T1000 (cell line): ENCODE results near the gene COL4A6.
A peak's percentile ranks its signal among the peaks of the same experiment; 100 is the strongest.
"Not testable (repeated sequence)": the region's sequence is repeated elsewhere in the genome, so short reads cannot be mapped to it uniquely, and the experiment has no call there.

ENCODE experiments used
- DNase-seq: peaks from one replicate; lab custom pipeline; 2025; ENCODE audit warnings: mixed read lengths; lab: John Stamatoyannopoulos, UW

COL4A6 gene

DNA sequence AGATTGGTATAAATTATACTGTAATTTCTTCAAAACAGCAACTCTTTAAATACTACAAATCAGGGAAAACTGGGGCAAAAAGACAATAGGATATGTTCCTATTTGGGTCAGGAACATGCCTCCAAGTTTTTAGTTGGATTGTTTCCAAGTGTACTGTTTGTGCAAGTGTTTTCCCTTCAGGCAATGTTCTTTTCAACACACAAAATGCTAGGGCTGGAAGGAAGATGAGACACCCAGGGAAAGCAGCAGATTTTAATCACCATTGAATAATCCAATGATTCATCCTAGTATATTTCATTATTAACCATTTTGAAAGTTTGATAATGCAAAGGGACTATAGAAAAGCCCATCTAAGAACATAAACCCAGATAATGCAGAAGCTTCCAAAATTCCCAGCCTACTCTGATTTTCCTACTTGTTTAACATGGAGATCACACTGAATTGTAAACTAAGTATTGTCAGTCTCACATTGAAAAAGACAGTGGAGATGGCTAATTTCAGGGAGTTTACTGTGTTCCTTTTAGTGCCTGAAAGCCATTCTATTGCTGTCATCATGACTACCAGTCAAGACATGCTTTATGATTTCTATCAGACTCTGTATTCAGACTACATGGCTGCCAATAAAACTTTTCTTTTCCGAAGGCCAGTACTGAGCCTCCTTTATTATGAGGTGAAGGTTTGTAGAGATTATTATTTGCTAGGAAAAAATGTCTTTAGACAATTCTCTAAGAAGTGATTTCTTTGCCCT, 38.6 kb downstream of the COL4A6 start:
- peak; percentile 0 for DNase-seq

DNA sequence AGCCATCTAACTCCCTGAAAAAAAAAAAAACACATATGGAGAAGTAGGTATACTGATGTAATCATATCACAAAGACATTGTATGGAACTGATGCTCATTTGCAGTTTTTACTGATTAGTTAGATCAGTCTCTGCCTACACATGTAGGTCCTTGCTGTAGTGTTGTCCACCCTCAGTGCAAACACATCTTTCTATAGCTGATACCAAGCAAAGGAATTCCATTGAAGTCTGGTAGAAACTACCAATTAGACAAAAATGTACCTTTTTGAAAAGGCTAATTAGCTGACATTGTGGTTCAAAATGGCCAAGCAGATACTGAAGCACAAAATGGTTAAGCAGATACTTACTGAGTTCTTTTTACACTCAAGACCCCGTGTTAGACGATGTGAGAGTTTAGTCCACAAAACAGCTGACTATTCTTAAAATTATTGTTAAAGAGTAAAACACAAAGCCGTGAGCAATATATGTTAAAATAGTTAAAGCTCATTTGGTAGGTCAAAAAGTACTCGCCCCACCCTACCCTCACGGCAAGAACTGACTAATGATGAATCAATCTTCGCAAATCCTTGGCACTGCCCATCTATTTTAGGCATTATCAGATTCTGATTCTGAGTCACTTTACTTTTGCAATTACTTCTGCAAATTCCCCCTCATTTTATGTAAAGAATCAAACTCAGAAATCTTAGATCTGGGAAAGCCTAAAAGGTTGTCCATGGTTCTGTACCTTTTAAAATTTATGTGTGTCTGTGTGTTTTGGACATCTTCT, 40.4 kb downstream of the COL4A6 start:
- no peak for DNase-seq

DNA sequence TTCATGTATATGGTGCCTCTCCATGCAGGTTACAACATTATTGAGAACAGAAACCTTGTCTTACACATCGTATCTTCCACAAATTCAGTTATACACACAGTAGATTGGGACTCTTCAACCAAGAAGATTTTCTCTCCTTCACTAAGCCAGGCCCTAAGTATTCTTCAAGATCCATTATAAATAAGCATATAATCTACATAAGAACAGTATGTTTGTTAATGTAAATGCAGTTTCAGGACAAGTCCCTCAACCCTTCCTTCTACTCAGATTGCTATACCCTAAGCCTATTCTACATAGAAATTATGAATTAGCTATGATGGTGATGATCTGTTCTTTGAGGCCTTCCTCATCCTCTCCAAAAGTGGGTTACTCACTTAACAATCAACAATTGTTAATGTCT, 41.2 kb downstream of the COL4A6 start:
- DNase-seq: no peak

DNA sequence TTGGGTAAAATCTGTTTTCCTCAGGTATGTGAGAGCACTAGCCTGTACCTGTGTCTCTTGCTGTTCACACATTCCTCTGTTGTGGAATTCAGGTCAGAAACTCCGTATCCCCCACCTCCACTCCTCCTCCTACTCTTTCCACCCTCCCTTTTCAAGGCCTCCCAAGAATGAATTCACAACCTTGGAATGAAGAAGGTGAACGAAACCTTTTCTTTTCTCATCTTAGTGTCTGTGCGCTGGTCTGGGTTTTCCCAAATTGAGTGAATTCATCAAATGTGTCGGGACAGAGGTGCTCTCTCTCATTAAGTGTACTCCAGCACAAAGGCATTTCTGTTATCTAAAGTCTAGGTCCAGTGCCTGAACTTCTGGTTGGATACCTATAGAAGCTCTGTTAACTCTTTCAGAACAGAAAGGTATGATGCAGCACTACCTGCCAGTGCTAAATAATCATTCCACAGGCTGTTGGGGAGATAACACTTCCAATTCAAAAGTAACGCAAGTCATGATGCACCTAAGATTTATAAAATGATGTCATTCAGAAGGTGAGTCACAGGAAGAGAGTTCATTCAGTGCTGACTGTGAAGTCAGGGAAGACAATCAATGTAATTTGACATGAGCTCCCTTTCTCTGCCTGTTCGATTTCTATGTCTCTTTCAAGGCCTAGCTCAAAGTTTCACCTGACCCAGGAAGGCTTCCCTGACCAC, 41.9 kb downstream of the COL4A6 start:
- no peak for DNase-seq

DNA sequence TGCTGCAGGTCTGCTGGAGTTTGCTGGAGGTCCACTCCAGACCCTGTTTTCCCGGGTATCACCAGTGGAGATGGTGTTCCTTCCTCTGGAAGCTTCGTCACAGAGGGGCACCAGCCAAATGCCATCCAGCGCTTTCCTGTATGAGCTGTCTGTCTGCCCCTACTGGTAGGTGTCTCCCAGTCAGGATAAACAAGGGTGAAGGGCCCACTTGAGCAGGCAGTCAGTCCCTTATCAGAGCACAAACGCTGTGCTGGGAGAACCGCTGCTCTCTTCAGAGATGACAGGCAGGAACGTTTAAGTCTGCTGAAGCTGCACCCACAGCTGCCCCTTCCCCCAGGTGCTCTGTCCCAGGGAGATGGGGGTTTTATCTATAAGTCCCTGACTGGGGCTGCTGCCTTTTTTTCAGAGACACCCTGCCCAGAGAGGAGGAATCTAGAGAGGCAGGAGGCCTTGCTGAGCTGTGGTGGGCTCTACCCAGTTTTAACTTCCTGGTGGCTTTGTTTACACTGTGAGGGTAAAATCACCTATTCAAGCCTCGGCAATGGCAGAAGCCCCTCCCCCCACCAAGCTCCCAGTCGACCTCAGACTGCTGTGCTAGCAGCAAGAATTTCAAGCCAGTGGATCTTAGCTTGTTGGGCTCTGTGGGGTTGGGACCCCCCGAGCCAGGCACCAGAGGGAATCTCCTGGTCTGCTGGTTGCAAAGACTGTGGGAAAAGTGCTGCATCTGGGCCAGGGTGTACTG, 47.1 kb downstream of the COL4A6 start:
- not testable (repeated sequence) for DNase-seq

DNA sequence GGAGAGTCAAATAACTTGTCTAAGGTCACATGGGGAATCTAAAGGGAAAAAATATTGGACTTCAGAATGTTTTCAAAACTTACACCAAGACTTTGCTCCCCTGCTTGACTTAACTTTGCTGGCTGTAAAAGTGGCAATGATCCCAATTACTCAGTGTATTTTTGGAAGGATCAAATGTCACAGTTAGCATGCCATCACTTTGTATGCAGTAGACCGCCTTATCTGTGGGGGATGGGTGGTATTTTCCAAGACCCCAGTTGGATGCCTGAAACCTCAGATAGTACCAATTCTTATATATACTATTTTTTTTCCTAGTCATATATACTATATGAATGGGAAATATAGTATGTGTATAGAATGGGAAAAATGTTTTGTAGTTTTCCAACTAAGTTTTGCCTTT, 53.4 kb downstream of the COL4A6 start:
- no peak for DNase-seq

DNA sequence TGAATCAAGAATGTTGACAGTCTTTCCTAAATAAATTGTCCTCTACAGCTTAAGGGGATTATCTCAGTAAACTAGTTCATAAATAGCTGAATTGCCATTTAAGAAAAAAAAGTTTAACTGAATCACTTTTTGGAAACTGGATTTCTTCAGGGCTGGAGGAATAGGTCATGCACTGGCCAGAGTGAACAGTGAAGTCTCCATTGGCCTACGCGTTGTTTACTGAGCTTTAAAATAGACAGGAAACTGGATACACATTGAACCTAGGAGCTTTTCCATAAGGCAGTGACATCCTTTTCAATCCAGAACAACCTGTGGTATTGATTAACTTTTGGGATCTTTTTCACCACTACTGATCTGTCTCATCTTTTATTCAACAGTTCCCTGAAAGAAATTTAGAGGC, 58.0 kb downstream of the COL4A6 start:
- no peak for DNase-seq

DNA sequence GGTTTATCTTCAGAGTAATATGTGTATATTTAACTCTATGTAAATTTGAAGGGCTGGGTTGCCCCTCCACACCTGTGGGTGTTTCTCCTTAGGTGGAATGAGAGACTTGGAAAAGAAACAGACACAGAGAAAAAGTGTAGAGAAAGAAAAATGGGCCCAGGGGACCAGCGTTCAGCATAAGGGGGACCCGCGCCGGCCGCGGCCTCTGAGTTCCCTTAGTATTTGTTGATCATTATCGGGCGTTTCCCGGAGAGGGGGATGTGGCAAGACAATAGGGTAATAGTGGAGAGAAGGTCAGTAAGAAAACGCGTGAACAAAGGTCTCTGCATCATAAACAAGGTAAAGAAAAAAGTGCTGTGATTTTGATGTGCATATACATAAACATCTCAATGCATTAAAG, 61.4 kb downstream of the COL4A6 start:
- not testable (repeated sequence) for DNase-seq

DNA sequence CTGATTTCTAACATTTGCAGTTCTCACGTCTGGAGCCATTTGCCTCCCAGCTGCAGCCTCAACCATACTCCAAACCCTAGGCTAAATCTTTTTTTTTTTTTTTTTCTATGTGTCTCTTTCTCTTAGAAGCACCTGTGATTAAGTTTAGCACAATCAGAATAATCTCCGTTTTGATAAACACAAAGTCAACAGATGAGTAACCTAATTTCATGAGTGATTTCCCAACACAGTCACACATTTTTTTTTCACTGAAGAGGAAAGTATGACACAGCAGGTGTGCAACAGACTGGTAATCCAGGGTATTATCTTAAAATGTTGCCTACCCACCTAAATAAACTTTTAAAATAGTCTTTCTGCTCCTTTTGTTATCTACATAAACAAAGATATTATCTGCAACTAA, 62.6 kb downstream of the COL4A6 start:
- not testable (repeated sequence) for DNase-seq

DNA sequence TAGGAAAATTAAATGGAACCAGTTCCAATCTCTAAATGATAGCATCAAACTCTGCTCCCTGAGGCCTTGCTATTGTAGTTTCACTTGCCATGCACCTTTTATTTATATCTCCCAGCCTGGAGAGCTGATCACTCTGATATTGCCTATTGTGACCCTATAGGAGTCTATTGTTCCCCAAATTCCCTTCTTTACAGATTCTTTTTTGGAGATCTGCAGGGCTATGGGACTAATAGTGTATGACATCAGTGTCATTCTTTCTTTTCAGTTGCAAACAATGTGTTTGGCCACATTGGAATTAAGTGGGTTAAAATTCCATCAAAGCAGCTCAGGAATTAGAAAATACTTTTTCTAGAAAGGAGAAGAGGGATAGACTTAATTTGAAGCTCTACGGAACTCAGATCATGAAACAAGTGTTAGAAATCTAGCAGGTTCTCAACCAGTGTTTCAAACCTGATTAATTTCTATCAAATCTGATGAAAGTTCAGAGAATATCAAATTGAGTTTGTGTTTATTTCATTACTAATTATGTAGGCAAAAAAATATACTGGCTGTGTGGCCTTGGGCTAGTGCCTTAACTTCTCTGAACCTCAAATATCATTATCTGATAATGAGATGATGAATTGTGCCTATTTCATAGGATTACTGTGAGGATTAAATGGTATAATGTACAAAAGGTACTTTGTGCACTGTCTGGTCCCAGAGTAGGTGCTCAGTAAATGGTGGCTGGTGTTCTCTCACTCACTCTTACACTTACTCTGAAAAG, 71.4 kb downstream of the COL4A6 start:
- no peak for DNase-seq

DNA sequence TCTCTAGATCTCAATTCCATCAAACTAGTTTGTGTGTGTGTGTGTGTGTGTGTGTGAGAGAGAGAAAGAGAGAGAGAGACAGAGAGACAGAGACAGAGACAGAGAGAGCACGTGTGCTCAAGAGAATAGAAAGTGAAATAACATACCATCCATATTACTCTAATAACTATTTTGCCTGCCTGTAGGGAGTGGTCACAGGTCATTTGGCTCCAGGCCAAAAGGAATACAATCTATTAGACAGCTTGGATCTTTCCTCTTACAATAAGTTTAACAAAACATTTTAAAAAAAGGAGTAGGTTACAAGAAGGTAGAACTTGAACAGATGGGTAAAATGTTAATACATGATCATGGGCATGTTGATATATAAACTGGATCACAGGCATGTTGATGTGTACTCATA, 76.2 kb downstream of the COL4A6 start:
- DNase-seq: no peak

DNA sequence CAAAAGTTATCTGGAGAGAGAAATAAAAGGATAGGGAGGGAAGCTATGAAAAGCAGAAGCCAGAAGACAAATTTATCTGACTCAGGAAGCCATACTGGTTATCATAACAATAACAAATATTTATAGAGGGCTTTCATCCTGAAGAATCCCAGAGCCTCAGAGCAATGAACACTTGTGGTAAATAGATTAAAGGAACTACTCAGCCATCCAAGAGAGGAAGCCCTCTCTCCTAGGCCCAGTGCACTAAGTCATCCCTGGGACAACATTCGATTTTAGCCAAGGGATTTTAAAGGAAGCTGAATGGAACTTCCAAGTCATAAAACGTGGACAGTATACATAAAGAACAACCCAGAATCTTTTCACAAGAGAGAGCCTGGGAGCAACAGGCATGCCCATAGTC, 76.9 kb downstream of the COL4A6 start:
- no peak for DNase-seq

DNA sequence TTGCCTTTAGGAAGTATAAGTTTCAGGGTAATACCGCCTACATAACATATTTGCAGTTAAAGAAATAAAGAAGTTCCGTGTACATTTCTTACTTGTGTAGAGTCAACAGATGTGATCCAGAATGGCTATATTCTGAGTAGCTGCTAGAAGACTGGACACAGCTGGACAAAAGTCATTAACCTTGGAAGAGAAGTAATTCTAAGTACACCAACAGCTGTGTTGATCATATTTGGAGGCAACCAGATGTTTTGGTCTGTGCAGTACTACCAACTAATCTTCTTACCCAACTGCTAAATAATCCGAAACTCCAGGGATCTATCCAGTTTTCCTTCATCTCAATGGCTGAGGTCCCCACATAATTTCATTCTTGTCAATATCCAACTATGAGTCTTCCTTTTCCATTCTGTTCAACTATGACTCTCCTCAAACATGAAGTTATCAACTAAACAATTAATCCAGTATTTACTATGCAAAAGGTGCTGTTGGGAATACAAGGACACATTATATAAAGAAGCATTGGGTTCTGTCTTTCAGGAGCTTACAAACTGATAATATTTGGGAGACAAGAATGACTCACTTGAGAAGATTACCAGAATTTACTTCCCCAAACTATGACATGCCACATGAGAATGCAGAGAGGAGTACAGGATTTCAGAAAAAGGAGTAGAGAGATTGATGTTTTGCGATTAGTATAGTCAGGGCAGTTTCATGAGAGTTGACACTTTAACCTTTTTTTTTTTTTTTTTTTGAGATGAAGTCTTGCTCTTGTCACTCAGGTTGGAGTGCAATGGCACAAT, 78.2 kb downstream of the COL4A6 start:
- no peak for DNase-seq

DNA sequence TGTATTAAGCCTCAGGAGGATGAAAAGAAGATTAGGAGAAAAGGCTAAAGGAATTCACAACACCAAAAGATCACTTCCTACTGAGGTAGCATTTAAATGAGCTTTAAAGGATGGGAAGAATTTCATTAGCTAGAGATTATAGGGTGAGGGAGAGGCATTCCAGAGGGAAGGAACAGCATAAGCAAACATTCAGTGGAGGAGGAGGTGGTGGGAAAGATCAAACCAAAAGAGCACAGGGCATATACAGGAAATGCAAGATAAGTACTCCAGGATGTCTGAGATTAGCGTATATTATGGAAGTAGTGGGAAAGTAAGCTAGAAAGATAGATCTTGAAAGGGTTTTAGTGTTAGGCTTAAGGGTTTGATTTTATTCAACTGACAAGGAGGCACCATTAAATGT, 84.8 kb downstream of the COL4A6 start:
- DNase-seq: no peak

DNA sequence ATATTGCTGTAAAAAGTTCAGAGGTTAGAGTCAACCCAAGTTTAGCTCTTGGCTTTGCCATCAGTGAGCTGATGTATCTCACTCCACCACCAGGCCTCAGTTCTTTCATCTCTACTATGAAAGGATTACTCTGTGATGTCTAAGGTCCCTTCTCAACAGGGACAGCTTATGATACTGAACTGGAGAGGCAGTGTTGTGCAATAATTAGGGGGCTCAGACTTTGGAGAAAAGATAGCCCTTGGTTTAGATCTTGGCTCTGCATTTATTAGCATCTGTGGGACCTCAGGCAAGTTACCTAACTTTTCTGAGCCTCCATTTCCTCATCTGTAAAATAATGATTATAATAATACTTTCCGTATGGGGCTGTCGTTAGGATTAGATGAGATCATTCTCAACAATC, 89.0 kb downstream of the COL4A6 start:
- DNase-seq: no peak

DNA sequence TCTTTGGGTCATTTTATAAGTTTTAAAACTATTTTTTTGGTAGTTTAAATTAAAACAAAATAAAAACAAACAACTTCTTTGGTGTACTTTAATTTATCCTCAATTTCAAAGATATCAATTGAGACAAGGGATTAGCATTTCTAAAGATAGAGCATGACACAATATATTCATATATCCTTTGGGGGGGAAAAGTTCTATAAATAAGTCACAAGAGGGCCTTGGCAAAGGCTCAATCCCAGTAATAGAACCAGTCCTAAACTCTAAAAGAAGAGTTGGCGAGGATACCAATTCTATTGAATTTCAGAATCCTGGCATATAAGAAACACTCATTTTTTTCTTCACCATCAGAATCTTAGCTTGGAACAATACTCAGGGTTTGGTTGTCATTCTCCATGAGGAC, 89.7 kb downstream of the COL4A6 start:
- no peak for DNase-seq

DNA sequence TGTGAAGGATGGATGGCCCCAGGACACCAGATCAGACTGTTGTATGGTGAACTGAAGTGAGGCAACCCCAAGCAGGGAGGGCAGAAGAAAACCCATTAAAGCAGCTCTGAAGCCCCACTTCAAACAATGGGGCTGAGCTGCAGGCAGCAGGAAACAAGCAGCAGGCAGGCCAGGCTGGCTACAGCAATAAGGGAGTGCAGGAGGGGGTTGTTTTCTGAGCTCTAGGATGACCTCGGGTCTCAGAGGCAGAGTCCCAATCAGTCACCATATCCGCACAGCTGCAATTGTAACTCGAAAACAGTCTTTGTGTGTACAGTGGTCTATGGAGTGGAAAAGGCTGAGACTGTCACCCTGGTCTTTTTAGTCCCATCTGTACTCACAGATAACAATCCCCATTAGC, 90.4 kb downstream of the COL4A6 start:
- DNase-seq: no peak

DNA sequence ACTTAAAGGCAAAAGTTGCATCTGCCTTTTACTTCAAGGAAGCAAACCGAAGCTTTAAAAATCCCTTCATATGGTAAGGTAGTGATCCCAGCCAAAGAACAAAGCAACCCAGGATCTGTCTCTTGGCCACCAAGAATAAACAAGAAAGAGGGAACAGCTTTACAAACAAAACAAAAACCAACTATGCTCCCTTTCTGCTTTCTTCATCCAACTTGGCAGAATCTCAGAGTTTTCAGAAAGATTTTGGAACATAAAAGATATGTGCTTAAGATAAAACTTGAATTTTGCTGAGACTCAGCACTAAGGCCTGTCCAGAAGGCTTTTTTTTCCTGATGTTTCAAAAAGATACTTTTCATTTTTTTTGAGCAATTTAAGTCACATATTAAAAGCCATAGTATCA, 94.0 kb downstream of the COL4A6 start:
- no peak for DNase-seq

DNA sequence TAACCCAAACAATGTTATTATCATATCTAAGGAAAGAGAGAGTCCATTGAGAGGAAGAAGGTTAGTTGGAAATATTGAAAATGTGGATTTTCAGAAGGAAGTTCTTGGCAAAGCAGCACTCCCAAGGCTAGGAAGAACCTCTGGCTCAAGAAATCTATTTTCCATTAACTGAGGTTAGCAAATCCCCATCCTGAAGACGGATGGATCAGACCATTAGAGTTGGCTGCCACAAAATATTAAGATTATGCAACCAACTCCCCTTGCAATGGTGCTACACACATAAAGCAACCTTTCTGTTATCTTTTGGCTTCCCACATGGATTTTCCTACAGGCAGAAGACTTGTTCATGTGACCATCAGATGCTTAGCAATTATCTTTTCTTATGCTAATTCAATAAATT, 96.3 kb downstream of the COL4A6 start:
- DNase-seq: no peak

DNA sequence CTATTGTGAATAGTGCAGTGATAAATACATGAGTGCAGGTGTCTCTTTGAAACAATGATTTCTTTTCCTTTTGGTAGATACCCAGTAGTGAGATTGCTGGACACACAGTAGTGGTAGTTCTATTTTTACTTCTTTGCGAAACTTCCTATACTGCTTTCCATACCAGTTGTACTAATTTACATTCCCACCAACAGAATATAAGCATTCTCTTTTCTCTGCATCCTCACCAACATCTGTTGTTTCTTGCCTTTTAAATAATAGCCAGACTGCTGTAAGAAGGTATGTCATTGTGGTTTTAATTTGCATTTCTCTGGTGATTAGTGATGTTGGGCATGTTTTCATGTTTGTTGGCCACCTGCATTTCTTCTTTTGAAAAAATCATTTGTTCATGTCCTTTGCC, 105.9 kb downstream of the COL4A6 start:
- no peak for DNase-seq
